Stomach (tissue), 4 donors: ENCODE data around the gene NHS.

Source experiments
- EP300 ChIP-seq: sonication (generic); formaldehyde crosslinking; IDR thresholded peaks from one replicate; pipeline ENCODE4 v1.6.1; 2017; ENCODE audit warnings: antibody characterized with exemption
- POLR2A ChIP-seq, 4 donors: fragments of 450-650 bp; IDR thresholded peaks; one replicate each; pipeline ENCODE4 v1.6.1; 2016; ENCODE audit warnings: antibody characterized with exemption in 4 of 4, control low read depth in 2 of 4, mild to moderate bottlenecking in 1 of 4, moderate library complexity in 1 of 4
- POLR2AphosphoS5 ChIP-seq, 3 donors: sonication (generic); formaldehyde crosslinking; IDR thresholded peaks; one replicate each; pipeline ENCODE4 v1.6.1; 2016; ENCODE audit warnings: antibody characterized with exemption in 3 of 3
- TF ChIP-seq, protein P1 (sequence below), 7 experiments: fragments of 450-650 bp in 4 of 7; fragments of 200-600 bp in 3 of 7; sonication (generic) in 3 of 7; IDR thresholded peaks; one replicate each; pipeline ENCODE4 v1.5.1; 2016 to 2019; ENCODE audit warnings: antibody characterized with exemption in 7 of 7, control low read depth in 2 of 7, mild to moderate bottlenecking in 1 of 7

DNA sequence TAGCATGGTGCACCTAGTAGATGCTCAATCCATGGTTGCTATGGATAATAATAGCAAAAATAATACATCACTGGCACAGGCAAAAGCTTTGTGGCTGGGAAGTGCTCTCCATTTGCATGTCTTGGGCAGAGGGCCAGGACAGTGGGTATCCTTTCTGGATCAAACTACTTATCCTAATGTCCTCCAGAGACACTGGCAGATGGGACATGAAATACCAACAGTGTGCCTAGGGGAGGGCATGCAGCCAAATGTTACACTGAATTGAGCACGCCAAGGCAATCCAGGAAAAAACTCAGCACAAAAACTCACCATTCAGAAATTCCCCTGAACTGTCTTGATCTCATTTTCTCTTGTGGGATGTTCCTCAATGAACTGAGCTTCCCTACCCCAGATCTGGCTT is 263.7 kb downstream of the NHS start:
- TF ChIP-seq, protein P1, sequence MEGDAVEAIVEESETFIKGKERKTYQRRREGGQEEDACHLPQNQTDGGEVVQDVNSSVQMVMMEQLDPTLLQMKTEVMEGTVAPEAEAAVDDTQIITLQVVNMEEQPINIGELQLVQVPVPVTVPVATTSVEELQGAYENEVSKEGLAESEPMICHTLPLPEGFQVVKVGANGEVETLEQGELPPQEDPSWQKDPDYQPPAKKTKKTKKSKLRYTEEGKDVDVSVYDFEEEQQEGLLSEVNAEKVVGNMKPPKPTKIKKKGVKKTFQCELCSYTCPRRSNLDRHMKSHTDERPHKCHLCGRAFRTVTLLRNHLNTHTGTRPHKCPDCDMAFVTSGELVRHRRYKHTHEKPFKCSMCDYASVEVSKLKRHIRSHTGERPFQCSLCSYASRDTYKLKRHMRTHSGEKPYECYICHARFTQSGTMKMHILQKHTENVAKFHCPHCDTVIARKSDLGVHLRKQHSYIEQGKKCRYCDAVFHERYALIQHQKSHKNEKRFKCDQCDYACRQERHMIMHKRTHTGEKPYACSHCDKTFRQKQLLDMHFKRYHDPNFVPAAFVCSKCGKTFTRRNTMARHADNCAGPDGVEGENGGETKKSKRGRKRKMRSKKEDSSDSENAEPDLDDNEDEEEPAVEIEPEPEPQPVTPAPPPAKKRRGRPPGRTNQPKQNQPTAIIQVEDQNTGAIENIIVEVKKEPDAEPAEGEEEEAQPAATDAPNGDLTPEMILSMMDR (IDR thresholded peaks at IDR 0.05) = no peak
- TF ChIP-seq POLR2A (IDR thresholded peaks at IDR 0.05) (no peak), POLR2AphosphoS5 (IDR thresholded peaks at IDR 0.05) (no peak), EP300 (no peak)
